ENCODE measurements around the gene MRPL20. TPM values are rescaled to one million over a fixed set of nuclear protein-coding genes. Genes with fewer than 3 reads are reported as not detected.
"Not testable (repeated sequence)": the region's sequence is repeated elsewhere in the genome, so short reads cannot be mapped to it uniquely, and the experiment has no call there.

The MRPL20 gene
- total RNA-seq, 4 donors from 2014 or later: 106 to 170 (median 136) TPM

- ATAC-seq (ENCODE audit: low FRiP score): no peak
- no peak for DNase-seq (ENCODE audit: low spot score)
- TF ChIP-seq CTCF (IDR thresholded peaks at IDR 0.05): no peak
Measured at GRCh38 chr1:1421907-1422464, 14.9 kb upstream of the MRPL20 start.

- no peak for TF ChIP-seq CTCF (IDR thresholded peaks at IDR 0.05)
- no peak for ATAC-seq (ENCODE audit: low FRiP score)
- DNase-seq (ENCODE audit: low spot score): no peak
Measured at GRCh38 chr1:1421147-1421906, 14.2 kb upstream of the MRPL20 start, which contains the start of gene ANKRD65. Gene ANKRD65 (minus strand): TSS chr1:1421276. CDS start chr1:1421005, 271 bp downstream.

GRCh38 chr1:1420654-1421141 lies 13.6 kb upstream of the MRPL20 start:
- no peak for TF ChIP-seq CTCF (IDR thresholded peaks at IDR 0.05)
- DNase-seq (ENCODE audit: low spot score) (no peak), ATAC-seq (ENCODE audit: low FRiP score) (no peak)

GRCh38 chr1:1419813-1420653 lies 12.9 kb upstream of the MRPL20 start:
- peak; percentile 84 for ATAC-seq (ENCODE audit: low FRiP score)
- no peak for DNase-seq (ENCODE audit: low spot score)
- TF ChIP-seq CTCF (IDR thresholded peaks at IDR 0.05): no peak

- TF ChIP-seq CTCF (IDR thresholded peaks at IDR 0.05): no peak
- ATAC-seq (ENCODE audit: low FRiP score) (no peak), DNase-seq (ENCODE audit: low spot score) (no peak)
Measured at GRCh38 chr1:1419363-1419812, 12.3 kb upstream of the MRPL20 start.

GRCh38 chr1:1418464-1419362 lies 11.6 kb upstream of the MRPL20 start:
- DNase-seq (ENCODE audit: low spot score) (no peak), ATAC-seq (ENCODE audit: low FRiP score) (no peak)
- TF ChIP-seq CTCF (IDR thresholded peaks at IDR 0.05): no peak

GRCh38 chr1:1417825-1418463 lies 10.9 kb upstream of the MRPL20 start:
- not testable (repeated sequence) for DNase-seq (ENCODE audit: low spot score); ATAC-seq (ENCODE audit: low FRiP score)

- not testable (repeated sequence) for DNase-seq (ENCODE audit: low spot score); ATAC-seq (ENCODE audit: low FRiP score)
Measured at GRCh38 chr1:1417396-1417795, 10.3 kb upstream of the MRPL20 start.
